Measurements from ENCODE around the gene OPRM1.

The OPRM1 gene

DNA sequence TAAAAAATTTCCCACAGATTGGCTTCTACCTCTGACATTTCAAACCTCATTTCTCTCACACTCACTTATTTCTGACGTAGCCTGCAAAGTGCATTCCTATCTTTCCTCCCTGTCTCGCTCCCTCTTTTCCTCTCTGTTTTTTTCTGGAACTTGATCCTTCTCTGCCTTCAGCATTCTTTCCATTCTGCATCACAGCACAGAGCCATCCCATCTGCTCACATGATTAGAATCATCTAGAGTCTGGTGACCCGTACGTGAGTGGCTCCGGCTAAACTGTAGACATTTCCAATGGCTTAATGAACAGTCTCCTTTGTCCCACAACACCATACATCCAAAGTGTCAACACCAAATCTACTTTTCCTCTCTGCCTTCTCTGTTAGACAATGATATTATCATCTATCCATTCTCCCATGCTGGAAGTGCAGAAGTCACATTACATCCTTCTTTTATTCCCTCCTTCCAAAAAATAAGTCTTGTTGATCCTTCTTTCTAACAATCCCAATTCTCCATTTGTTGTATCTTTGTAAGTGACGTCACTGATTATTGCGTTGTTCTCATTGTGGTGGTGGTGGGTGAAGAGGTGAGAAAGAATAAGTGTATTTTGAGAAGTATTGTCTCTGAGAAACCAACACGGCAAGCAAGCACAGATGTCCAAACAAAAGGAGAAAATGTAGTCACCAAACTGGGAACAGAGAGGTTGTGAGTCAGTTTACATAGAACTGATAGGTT lies 41.6 kb downstream of the OPRM1 start:
- no peak for DNase-seq (ENCODE audit: low read depth)

DNA sequence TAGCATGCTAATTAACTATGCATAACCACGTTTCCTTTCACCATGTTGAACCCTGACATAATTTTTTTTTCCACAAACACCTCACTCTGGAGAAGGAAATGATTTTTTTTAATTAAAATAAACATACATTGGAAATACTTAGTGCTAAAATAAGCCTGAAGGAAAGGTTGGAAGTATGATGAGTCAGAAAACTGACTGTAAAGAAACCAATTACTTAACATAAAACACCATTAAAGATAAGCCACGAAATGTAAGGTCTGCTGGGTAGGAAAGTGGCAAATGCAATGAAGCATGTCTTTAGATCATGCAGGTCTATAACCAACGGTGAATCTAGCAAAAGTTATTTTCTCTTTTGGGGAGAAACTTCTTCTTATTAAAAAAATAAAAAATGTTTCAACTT lies 47.5 kb downstream of the OPRM1 start:
- DNase-seq (ENCODE audit: low read depth): no peak

GRCh38 chr6:154092326-154092962 lies 53.4 kb downstream of the OPRM1 start:
- DNase-seq (ENCODE audit: low read depth): no peak

- DNase-seq (ENCODE audit: low read depth): no peak
Observed at GRCh38 chr6:154093231-154094044, 54.4 kb downstream of the OPRM1 start.

DNA sequence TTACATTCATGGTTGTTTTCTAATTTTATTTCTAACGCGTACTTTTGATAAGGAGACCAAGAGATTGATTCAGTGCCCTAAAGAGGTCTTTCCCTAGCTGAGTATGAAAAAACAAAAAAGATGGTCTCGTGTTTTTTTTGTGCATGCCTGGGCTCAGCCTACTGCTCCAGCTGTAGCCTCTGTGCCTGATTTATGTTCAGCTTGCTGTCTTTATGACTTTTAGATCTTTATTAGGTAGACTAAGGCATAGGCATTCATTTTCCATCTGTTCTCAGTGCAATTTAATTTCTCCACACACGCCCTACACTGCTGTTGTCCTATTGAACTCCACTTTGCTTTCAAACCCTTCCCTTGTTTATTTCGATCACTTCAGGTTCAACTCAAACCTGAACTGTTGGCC lies 56.5 kb downstream of the OPRM1 start:
- no peak for DNase-seq (ENCODE audit: low read depth)

DNA sequence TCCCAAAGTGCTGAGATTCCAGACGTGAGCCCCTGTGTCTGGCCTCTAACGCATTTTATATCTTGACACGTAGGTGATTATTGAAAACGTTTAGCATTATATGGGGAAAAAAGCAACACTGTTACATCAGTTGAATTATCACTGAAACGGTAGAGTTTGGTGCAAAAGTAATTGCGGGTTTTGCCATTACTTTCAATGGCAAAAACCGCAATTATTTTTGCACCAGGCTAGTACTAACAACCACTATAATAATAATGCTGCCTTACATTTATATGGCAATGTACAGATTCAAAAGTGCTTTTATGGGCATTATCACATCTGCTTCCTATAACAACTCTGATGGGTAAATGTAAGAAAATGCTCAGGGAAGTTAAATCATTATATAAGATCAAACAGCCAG lies 57.3 kb downstream of the OPRM1 start:
- no peak for DNase-seq (ENCODE audit: low read depth)

DNA sequence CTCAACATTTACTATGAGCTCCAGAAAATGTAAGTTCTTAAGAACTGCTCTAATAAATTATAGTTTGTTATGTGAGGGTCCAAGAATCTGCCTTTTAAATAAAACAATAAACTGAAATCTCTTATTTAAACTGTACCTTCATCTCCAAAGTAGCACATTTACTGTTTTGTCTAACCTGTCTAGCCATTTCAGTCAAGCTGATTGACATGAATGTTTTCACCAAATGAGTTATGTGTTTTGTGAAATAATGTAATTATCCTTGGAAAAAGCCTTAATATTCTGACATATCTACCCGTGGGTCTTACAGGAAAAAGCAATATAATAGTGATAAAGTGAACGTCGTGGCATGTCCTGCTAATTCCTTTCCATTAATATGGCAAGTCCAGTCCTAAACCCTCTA lies 57.8 kb downstream of the OPRM1 start:
- no peak for DNase-seq (ENCODE audit: low read depth)

DNA sequence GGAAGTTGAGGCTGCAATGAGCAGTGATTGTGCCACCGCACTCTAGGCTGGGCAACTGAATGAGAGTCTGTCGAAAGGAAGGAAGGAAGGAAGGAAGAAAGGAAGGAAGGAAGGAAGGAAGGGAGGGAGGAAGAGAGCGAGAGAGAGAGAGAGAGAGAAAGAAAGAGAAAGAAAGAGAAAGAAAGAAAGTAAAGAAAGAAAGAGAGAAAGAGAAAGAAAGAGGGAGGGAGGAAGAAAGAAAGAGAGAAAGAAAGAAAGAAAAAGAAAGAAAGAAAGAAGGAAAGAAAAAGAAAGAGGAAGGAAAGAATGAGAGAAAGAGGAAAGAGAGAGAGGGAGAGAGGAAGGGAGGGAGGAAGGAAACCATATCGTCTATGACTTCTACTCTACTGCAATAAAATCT lies 60.2 kb downstream of the OPRM1 start:
- no peak for DNase-seq (ENCODE audit: low read depth)

DNA sequence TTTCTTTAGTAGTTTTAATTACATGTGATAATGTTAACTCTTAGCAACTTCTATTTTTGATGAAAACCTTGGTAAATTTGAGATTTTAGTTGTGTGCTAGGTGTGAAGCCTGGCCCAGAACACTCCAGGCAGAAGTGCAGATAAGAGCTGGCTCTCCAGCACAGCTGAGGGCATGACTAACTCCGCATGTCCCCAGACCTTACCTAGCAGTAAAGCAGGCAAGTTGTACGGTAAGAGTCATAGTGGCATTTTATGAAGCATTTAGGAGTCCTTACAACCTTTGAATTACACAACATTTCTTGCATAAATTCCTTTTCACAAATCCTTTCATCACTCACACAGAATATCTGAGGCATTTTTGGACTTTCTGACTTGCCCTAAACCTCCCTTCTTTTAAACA lies 67.2 kb downstream of the OPRM1 start:
- DNase-seq (ENCODE audit: low read depth): no peak

DNA sequence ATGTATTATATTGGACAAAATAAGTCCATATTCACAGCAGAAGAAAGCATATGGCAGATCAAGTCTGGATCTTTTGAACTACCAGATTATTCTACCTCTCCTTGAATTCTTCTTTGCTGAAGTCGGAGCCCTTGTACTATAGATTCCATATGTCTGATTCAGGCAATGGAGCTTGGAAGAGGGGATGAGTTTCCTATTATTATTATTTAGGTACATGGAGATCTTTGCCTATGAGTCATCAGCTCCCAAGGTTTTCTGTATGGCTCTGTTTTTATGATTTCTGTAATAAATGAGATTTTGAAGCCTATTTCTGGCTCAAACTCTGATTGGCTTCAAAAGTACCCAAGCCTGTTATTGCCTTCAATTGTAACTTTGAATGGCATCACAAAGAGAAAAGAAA lies 72.0 kb downstream of the OPRM1 start:
- DNase-seq (ENCODE audit: low read depth): no peak

- no peak for DNase-seq (ENCODE audit: low read depth)
Observed at GRCh38 chr6:154112181-154112809, 73.3 kb downstream of the OPRM1 start.

GRCh38 chr6:154113392-154113791 lies 74.4 kb downstream of the OPRM1 start:
- DNase-seq (ENCODE audit: low read depth): no peak

DNA sequence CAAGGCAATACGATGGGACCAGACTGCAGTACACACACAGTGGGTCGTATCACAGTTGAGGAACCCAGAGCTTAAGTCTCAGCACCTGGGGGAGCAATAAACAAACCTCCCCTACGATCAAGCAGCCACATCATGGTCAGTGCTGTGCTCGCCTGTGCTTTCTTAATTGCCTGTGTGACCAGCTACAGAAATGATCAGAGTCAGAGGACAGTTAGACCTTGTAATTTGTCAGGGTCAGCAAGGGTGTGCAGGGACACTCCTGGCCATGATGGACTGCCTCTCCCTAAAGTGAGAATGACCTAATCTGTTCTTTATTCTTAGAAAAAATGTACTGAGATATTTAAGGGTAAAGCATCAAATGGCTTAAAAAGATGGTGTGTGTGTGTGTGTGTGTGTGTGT lies 78.4 kb downstream of the OPRM1 start:
- DNase-seq (ENCODE audit: low read depth): no peak

DNA sequence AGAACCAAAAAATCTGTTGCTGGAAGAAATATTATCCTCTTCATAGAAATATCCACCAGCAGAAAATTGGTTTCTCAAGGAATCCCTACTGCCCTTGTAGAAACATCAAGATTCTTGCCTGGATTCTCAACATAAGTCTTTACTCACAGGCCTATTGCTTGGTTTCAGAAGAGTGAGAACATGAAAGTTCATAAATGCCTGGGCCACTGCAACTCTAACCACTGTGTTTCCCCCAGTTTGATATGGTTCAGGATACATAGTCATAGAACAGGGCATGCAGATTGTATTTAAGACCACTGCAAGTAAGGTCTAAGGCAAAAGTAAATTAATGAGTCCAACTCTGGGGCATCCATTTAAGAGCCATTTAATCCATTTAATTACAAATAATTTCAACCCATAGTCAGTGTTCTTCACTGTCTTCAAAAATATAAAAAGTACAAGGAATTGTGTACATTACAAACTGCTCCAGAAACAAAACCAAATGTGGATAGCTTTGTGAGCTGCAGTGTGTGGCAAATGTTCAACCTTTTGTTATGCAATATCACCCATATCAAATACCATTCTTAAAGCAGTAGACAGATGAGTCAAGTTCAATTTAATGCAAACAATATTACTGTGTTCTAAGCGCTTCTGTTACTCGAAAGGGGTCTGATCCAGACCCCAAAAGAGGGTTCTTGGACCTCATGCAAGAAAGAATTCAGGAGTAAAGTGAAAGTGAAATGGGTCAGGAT lies 83.3 kb downstream of the OPRM1 start:
- DNase-seq (ENCODE audit: low read depth): no peak

DNA sequence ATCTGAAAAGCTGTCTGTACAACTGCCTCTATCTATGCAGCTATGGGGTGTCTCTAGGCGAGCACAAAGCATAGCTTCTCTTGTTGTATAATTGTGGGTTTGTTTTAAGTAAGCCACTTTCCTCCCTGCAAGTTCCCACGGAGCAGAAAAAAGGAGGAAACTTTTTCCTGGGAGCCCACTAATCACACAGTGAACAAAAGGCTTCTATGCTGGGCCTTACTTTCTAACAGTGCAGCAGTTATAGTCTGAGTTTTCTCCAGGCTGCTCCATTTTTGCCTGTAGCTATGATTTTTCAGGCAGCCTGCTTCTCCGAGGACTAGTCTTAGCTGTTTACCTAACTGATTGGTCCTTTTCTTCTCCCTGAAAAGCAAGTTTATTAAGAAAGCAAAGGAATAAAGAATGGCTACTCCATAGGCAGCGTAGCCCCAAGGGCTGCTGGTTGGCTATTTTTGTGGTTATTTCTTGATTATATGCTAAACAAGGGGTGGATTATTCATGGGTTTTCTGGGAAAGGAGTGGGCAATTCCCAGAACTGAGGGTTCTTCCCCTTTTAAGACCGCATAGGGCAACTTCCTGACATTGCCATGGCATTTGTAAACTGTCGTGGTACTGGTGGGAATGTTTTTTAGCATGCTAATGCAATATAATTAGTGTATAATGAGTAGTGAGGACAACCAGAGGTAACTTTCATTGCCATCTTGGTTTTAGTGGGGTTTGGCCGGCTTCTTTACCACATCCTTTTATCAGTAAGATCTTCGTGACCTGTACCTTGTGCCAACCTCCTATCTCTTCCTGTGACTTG lies 84.3 kb downstream of the OPRM1 start:
- DNase-seq (ENCODE audit: low read depth): no peak

DNA sequence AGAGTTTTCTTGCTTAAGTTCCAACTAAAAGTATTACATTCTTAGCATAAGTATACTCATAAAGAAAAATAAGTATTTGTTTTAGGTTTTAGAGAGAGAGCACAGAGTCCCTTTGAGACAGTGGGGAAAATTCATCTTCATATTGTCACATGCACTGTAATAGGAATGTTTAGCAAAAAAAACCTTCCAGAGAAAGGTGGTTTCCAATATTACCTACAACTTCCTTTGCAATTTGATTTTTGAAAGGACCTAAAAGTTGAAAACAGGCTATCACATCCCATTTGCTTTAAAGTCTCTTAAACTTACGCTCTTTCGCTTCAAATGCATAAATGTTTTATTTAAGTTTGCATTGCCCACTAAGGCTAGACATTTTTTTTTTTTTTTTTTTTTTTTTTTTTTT lies 86.4 kb downstream of the OPRM1 start:
- no peak for DNase-seq (ENCODE audit: low read depth)

DNA sequence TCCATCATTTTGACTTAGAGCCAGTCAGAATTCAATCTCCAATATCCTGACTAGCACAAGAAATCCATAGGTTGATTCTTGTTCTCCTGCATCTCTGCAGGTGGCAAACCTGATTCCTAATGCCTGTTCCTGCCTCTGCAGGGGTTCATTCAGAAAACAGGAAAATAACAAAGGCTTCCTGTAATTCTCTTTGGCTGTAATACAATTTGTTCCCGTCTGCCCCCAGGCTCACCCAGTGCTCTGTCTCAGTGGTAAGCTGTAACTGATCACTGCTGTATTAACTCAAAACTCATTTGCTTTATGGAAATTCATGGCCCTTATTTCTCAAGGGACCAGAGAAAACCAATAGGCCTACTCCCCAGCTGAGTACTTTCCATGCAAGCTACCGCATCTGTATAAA lies 88.6 kb downstream of the OPRM1 start:
- DNase-seq (ENCODE audit: low read depth): no peak

DNA sequence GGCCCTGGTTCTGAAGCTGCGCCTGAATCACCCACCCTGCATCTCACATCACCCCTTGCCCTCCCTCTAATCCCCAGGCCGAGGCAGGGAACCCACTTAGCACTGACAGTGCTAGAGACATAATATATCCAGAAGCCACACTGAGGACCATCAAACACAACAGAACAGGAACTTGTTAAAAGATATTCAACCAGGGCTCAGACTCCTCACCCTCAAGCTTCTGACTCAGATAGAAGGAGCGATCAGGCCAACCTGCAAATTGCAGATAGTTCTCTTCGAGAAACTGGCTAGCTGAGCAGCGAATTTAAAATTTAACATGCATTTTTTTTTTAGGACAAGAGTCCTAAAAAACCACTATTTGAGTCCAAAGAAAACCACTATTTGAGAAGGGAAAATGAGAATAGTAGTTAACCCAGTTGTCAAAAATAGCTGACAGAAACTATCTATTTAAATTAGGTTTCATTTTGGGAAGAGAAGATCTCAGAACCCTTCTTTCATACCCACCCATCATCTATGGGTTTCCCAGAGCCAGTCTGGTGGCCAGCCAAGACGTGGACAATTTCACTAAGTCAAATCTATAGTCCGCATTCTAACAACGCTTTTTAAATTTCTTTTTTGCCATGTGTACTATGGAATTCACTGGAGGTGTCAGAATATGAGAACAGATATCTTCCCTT lies 95.6 kb downstream of the OPRM1 start:
- DNase-seq (ENCODE audit: low read depth): no peak

GRCh38 chr6:154138793-154139192 lies 99.8 kb downstream of the OPRM1 start:
- no peak for DNase-seq (ENCODE audit: low read depth)

DNA sequence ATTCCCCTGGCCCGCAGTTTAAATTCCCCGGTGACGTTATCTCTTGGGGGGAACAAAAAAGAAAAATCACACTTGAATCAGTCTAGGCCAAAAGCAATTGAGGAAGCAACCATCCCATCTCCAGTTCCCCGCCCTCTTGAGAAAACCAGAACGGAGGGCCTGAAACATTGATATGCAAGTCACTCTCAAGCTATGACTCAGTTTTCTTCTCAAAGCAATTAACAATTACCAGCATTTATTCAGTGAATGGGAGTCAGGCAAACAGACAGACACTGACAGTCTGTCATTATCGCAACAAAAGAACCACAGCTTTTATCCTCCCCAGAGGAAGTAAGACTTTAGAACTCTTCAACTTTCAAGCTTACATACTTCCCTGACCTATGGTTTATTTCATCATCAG lies 100.9 kb downstream of the OPRM1 start:
- no peak for DNase-seq (ENCODE audit: low read depth)

DNA sequence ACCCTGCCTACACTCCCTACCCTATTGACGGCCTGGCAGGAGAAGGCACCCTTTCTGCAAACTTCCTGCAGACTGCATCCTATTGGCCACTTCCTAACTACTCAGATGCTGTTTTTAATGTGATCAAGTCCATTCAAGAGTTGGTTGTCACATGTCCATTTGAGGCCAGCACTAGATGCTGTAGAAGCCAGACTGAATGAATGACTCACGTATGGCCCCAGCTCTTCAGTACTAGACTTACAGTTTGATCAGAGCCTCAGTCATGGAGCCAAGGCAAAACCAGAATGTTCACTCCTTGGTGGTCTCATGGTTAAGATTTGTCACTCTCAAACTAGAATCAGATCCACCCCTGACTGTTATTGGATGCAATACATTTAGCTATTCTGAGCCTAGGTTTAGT lies 101.7 kb downstream of the OPRM1 start:
- DNase-seq (ENCODE audit: low read depth): no peak

Measured in activated T-helper 9 cell treated with anti-CD3 and anti-CD28 coated beads, Interleukin-2, amount 50 U/mL, for 16 hours (primary cell).